H1 (cell line): ENCODE data around the gene TMEM97. TPM values are rescaled to one million over a fixed set of nuclear protein-coding genes. Genes with fewer than 3 reads are reported as not detected.

ENCODE experiments used
- CTCF ChIA-PET: fragments of 300-600 bp; sonication (Branson Sonifier 250); formaldehyde crosslinking; loops from one replicate; lab custom pipeline; 2021; ENCODE audit not compliant: partially characterized antibody; lab: Charles Lee
- POLR2A ChIA-PET: fragments of 300-600 bp; sonication (Branson Sonifier 250); formaldehyde crosslinking; loops from one replicate; lab custom pipeline; 2021; ENCODE audit warnings: inconsistent platforms; ENCODE audit not compliant: partially characterized antibody; lab: Charles Lee
- DNase-seq, 2 experiments: peaks; one replicate each; pipeline versions ENCODE4 v3.0.0 to v3.0.0-alpha.2; 2010 to 2022; ENCODE audit warnings: low spot score in 2 of 2, low read depth in 1 of 2, mixed read lengths in 1 of 2
- FAIRE-seq: peaks from 2 replicates; lab custom pipeline; 2011; peaks lifted over from hg19 to GRCh38; lab: Jason Lieb, UNC
- H2AFZ ChIP-seq: 2 replicates; pipeline ENCODE4 v1.8.1; 2012; ENCODE audit warnings: low read length, inconsistent platforms
- H2AK5ac ChIP-seq: 2 replicates; pipeline ENCODE4 v1.6.1; 2013; ENCODE audit warnings: low read depth, low read length
- H2BK120ac ChIP-seq: replicated peaks from 2 replicates; pipeline ENCODE3; 2013; ENCODE audit warnings: low read depth, low read length, inconsistent platforms
- H2BK12ac ChIP-seq: 2 replicates; pipeline ENCODE4 v1.6.1; 2013; ENCODE audit warnings: low read depth, low read length
- H2BK15ac ChIP-seq: 2 replicates; pipeline ENCODE4 v1.6.1; 2013; ENCODE audit warnings: low read length
- H2BK20ac ChIP-seq: 2 replicates; pipeline ENCODE4 v1.6.1; 2013; ENCODE audit warnings: low read length
- H2BK5ac ChIP-seq: 2 replicates; pipeline ENCODE4 v1.6.1; 2013; ENCODE audit warnings: low read depth, low read length
- H3K14ac ChIP-seq: 2 replicates; pipeline ENCODE4 v1.6.1; 2013; ENCODE audit warnings: inconsistent platforms; ENCODE audit not compliant: insufficient read length
- H3K18ac ChIP-seq: 2 replicates; pipeline ENCODE4 v1.6.1; 2013; ENCODE audit warnings: low read length; ENCODE audit errors: extremely low read depth
- H3K23ac ChIP-seq: 2 replicates; pipeline ENCODE4 v1.6.1; 2013; ENCODE audit warnings: inconsistent platforms; ENCODE audit not compliant: insufficient read length
- H3K23me2 ChIP-seq: 2 replicates; pipeline ENCODE4 v1.6.1; 2013; ENCODE audit warnings: low read depth, low read length
- H3K27ac ChIP-seq: 2 replicates; pipeline ENCODE4 v1.6.1; 2011; ENCODE audit warnings: low read depth, low read length, inconsistent platforms
- H3K27me3 ChIP-seq, 4 experiments: replicated peaks in 1 of 4; 1 replicate in 1 of 4; 2 replicates in 3 of 4; pipeline versions ENCODE4 v1.6.1 to v1.8.1; 2011 to 2013; ENCODE audit warnings: low read length in 3 of 4, mild to moderate bottlenecking in 3 of 4, inconsistent platforms in 2 of 4, mixed read lengths in 2 of 4, moderate library complexity in 1 of 4; ENCODE audit not compliant: control insufficient read depth in 3 of 4, insufficient read depth in 3 of 4; ENCODE audit errors: extremely low read depth in 1 of 4
- H3K36me3 ChIP-seq, 4 experiments: 2 replicates each; pipeline versions ENCODE4 v1.6.1 to v1.8.1; 2011 to 2013; ENCODE audit warnings: mild to moderate bottlenecking in 4 of 4, low read length in 3 of 4, moderate library complexity in 2 of 4, control low read depth in 1 of 4, inconsistent platforms in 1 of 4; ENCODE audit not compliant: insufficient read depth in 4 of 4, control insufficient read depth in 2 of 4
- H3K4ac ChIP-seq: replicated peaks from 2 replicates; pipeline ENCODE3; 2013; ENCODE audit warnings: low read length, low read depth, mixed read lengths, inconsistent platforms; ENCODE audit not compliant: insufficient read length
- H3K4me1 ChIP-seq, 4 experiments: replicated peaks in 1 of 4; 1 replicate in 1 of 4; 2 replicates in 3 of 4; pipeline versions ENCODE4 v1.6.1 to v1.8.1; 2011 to 2013; ENCODE audit warnings: low read length in 3 of 4, inconsistent platforms in 2 of 4, mixed read lengths in 1 of 4; ENCODE audit not compliant: insufficient read depth in 4 of 4, control insufficient read depth in 3 of 4
- H3K4me2 ChIP-seq, 2 experiments: 2 replicates each; pipeline versions ENCODE4 v1.6.1 to v1.8.1; 2011 to 2013; ENCODE audit warnings: low read depth in 2 of 2, low read length in 2 of 2, control low read depth in 1 of 2, inconsistent platforms in 1 of 2, mild to moderate bottlenecking in 1 of 2; ENCODE audit not compliant: insufficient read depth in 1 of 2
- H3K4me3 ChIP-seq, 4 experiments: fragments of 200-600, 300-600 bp in 1 of 4; sonication (generic), shearing (Covaris generic), sonication (Bioruptor Twin) in 1 of 4; 2 replicates each; pipeline versions ENCODE4 v1.5.1 to v1.8.1; 2011 to 2016; ENCODE audit warnings: low read length in 4 of 4, low read depth in 3 of 4, control low read depth in 2 of 4, inconsistent platforms in 2 of 4, mild to moderate bottlenecking in 2 of 4, mixed read lengths in 1 of 4, moderate library complexity in 1 of 4; ENCODE audit not compliant: insufficient read depth in 2 of 4; ENCODE audit errors: extremely low read depth in 1 of 4
- H3K56ac ChIP-seq: replicated peaks from 2 replicates; pipeline ENCODE3; 2013; ENCODE audit warnings: low read depth, mild to moderate bottlenecking, mixed read lengths, low read length, inconsistent platforms; ENCODE audit not compliant: insufficient read length
- H3K79me1 ChIP-seq: 2 replicates; pipeline ENCODE4 v1.6.1; 2013; ENCODE audit warnings: low read depth, low read length, control low read depth
- H3K79me2 ChIP-seq, 2 experiments: 2 replicates each; pipeline versions ENCODE4 v1.6.1 to v1.8.1; 2012 to 2013; ENCODE audit warnings: low read length in 2 of 2, mild to moderate bottlenecking in 2 of 2, inconsistent platforms in 1 of 2; ENCODE audit not compliant: insufficient read depth in 2 of 2, control insufficient read depth in 1 of 2
- H3K9ac ChIP-seq, 4 experiments: replicated peaks in 1 of 4; 1 replicate in 1 of 4; 2 replicates in 3 of 4; pipeline versions ENCODE4 v1.6.1 to v1.8.1; 2011 to 2013; ENCODE audit warnings: low read depth in 3 of 4, low read length in 3 of 4, control low read depth in 2 of 4, mild to moderate bottlenecking in 2 of 4, moderate library complexity in 2 of 4, inconsistent platforms in 1 of 4; ENCODE audit errors: extremely low read depth in 1 of 4
- H3K9me3 ChIP-seq, 2 experiments: 2 replicates each; pipeline versions ENCODE4 v1.6.1 to v1.8.1; 2012 to 2013; ENCODE audit warnings: mild to moderate bottlenecking in 2 of 2, moderate library complexity in 2 of 2, control low read depth in 1 of 2, inconsistent platforms in 1 of 2, low read depth in 1 of 2, low read length in 1 of 2, mixed read lengths in 1 of 2; ENCODE audit not compliant: insufficient read depth in 2 of 2
- H4K20me1 ChIP-seq, 2 experiments: replicated peaks in 1 of 2; 2 replicates each; pipeline versions ENCODE3 to v1.8.1; 2011 to 2013; ENCODE audit warnings: inconsistent platforms in 2 of 2, low read length in 2 of 2, mild to moderate bottlenecking in 1 of 2; ENCODE audit not compliant: insufficient read depth in 2 of 2, control insufficient read depth in 1 of 2
- H4K5ac ChIP-seq: 2 replicates; pipeline ENCODE4 v1.6.1; 2013; ENCODE audit warnings: low read length, low read depth, mixed read lengths, inconsistent platforms; ENCODE audit not compliant: insufficient read length
- H4K8ac ChIP-seq: 2 replicates; pipeline ENCODE4 v1.8.0; 2013; ENCODE audit warnings: mild to moderate bottlenecking, moderate library complexity, low read length, inconsistent platforms; ENCODE audit not compliant: insufficient read depth; ENCODE audit errors: extremely low read depth
- H4K91ac ChIP-seq: replicated peaks from 2 replicates; pipeline ENCODE3; 2013; ENCODE audit warnings: low read length, mixed read lengths, inconsistent platforms; ENCODE audit not compliant: insufficient read length
- CREB1 ChIP-seq: IDR thresholded peaks from 2 replicates; pipeline ENCODE4 v1.6.1; 2012; ENCODE audit warnings: inconsistent platforms
- CTBP2 ChIP-seq: IDR thresholded peaks from 2 replicates; pipeline ENCODE4 v1.7.0; 2011; ENCODE audit warnings: borderline replicate concordance, mild to moderate bottlenecking, moderate library complexity, mixed read lengths, low read length; ENCODE audit not compliant: insufficient read depth, insufficient read length
- EP300 ChIP-seq, 2 experiments: IDR thresholded peaks; 1 replicate in 1 of 2; 2 replicates in 1 of 2; pipeline ENCODE4 v1.6.1; 2011 to 2012; ENCODE audit warnings: low read depth in 2 of 2, low read length in 2 of 2, mild to moderate bottlenecking in 2 of 2, borderline replicate concordance in 1 of 2, inconsistent platforms in 1 of 2, moderate library complexity in 1 of 2
- NANOG ChIP-seq: IDR thresholded peaks from 2 replicates; pipeline ENCODE4 v1.6.1; 2011; ENCODE audit warnings: low read length, low read depth, mild to moderate bottlenecking, inconsistent platforms; ENCODE audit not compliant: insufficient read depth, poor library complexity, severe bottlenecking
- POLR2AphosphoS5 ChIP-seq: IDR thresholded peaks from 2 replicates; pipeline ENCODE4 v1.6.1; 2011; ENCODE audit warnings: low read depth, low read length
- WGBS, 2 experiments: shearing (Covaris generic) in 1 of 2; methylation state at CpG; one replicate each; pipeline versions ENCODE4 v1.1.6 to v1.1.7; 2013 to 2015; ENCODE audit warnings: low lambda C conversion rate in 2 of 2, mixed read lengths in 2 of 2, inconsistent platforms in 1 of 2, low coverage in 1 of 2, missing lambda C conversion rate in 1 of 2; ENCODE audit not compliant: insufficient replicate concordance in 2 of 2, insufficient coverage in 1 of 2, insufficient read length in 1 of 2; ENCODE audit errors: extremely low coverage in 1 of 2, missing lambda C conversion rate in 1 of 2; 5-methylcytosine and 5-hydroxymethylcytosine counted together
- polyA plus RNA-seq, 7 experiments: library from polyadenylated mRNA; depleted of rRNA in 3 of 7; stranded (reverse) in 5 of 7; unstranded in 2 of 7; fragments of >200 nt in 5 of 7; fragments of 200-250 nt in 2 of 7; gene quantifications; 1 replicate in 5 of 7; 2 replicates in 1 of 7; 4 replicates in 1 of 7; pipeline versions ENCODE4 v1.2.1 to v1.2.3, GENCODE V29; 2011 to 2013; ENCODE audit warnings: missing spikeins in 2 of 7, mixed read lengths in 2 of 7
- total RNA-seq: library from RNA; stranded (reverse); fragmentation: NEBNext Ultra II Directional; extraction: Animal tissue kit (Norgen Biotek cat#: 25700); gene quantifications from 2 replicates; pipeline ENCODE4 v1.2.1, GENCODE V29; 2021

The TMEM97 gene
- total and polyA plus RNA-seq, 2 of the 8 experiments (the other 6 are each of a cell fraction or from before 2014, with no cell fraction given): 126 to 130 TPM

- WGBS, 2 experiments: 82% methylated on average over 5 of the region's 5 CpGs; no CpG with 5 or more reads in 1 of the 2 experiments
- no peak for FAIRE-seq
These were observed 44.2 kb downstream of the TMEM97 start for GRCh38 chr17:28363186-28363585.

More at GRCh38 chr17:28363186-28363585, 44.2 kb downstream of the TMEM97 start:
- no peak overlapping the region for H2BK12ac ChIP-seq
- no peak overlapping the region for H2AK5ac ChIP-seq
- no peak overlapping the region for H2AFZ ChIP-seq
- CTCF ChIA-PET: interaction anchor here (1.5 kb wide), 1 partner anchor 17 kb away, joined by 4 read pairs; no protein-coding TSS in a partner anchor
- TF ChIP-seq POLR2AphosphoS5 (no peak), EP300 (IDR thresholded peaks at IDR 0.05; ENCODE audit: borderline replicate concordance in 1 of 2, low read depth in 2 of 2, low read length in 2 of 2) (no peak), CREB1 (no peak), CTBP2 (no peak), NANOG (no peak)
- no peaks in the 10 kb centered on the region for H3K27me3 ChIP-seq
- H3K9ac ChIP-seq: no peak overlapping the region
- H3K4me2 ChIP-seq: no peak overlapping the region
- H3K27ac ChIP-seq: no peak overlapping the region
- no peaks in the 10 kb centered on the region for H4K20me1 ChIP-seq
- H2BK5ac ChIP-seq: no peak overlapping the region
- H4K8ac ChIP-seq: no peak overlapping the region
- no peaks in the 10 kb centered on the region for H3K9me3 ChIP-seq
- peaks cover 7 to 24% (median 19%) of the 10 kb centered on the region in 4 experiments; a peak in 7 of 8 replicates for H3K36me3 ChIP-seq
- POLR2A ChIA-PET: interaction anchor here (2.1 to 10.6 kb wide), 3 partner anchors 7 to 27 kb away, joined by 9 to 103 read pairs (median 14); partner anchors contain the start of genes IFT20, SARM1, SEBOX and TNFAIP1
- no peak overlapping the region for H3K4me3 ChIP-seq
- H3K4ac ChIP-seq: no peak overlapping the region
- H3K56ac ChIP-seq: no peak overlapping the region
- H2BK15ac ChIP-seq: no peak overlapping the region
- no peaks in the 10 kb centered on the region for H3K79me1 ChIP-seq
- no peak overlapping the region for H4K5ac ChIP-seq
- no peak overlapping the region for H3K23ac ChIP-seq
- H3K23me2 ChIP-seq: 0 out of 2 replicates have a peak, but pooled peaks cover under 1% of the 10 kb centered on the region
- no peak overlapping the region for H3K14ac ChIP-seq
- H3K79me2 ChIP-seq: peaks cover 0 to 4% of the 10 kb centered on the region in 2 experiments; a peak in 2 of 4 replicates
- DNase-seq: no peak
- H3K18ac ChIP-seq: no peak overlapping the region
- peaks cover 0 to 4% (median 3%) of the 10 kb centered on the region in 4 experiments; a peak in 4 of 7 replicates for H3K4me1 ChIP-seq
- H4K91ac ChIP-seq: no peak overlapping the region
- H2BK20ac ChIP-seq: no peak overlapping the region
- H2BK120ac ChIP-seq: no peak overlapping the region
